Testis (tissue), 2 donors: Measurements from ENCODE around the gene DPYD.

Source experiments
- CTCF ChIP-seq, 3 experiments: fragments of 450-650 bp in 2 of 3; fragments of 200-600 bp in 1 of 3; sonication (generic) in 1 of 3; IDR thresholded peaks; one replicate each; pipeline ENCODE4 v1.5.1; 2016 to 2019; ENCODE audit warnings: antibody characterized with exemption in 3 of 3, mild to moderate bottlenecking in 2 of 3, moderate library complexity in 1 of 3
- POLR2A ChIP-seq: fragments of 450-650 bp; IDR thresholded peaks from one replicate; pipeline ENCODE4 v1.6.1; 2017; ENCODE audit warnings: antibody characterized with exemption, mild to moderate bottlenecking, moderate library complexity

- TF ChIP-seq CTCF (IDR thresholded peaks at IDR 0.05), result no peak
- no peak for TF ChIP-seq POLR2A
Measured at GRCh38 chr1:97904534-97904933, 16.3 kb downstream of the DPYD start.
